AG08395 (cell line): Measurements from ENCODE around the gene DLGAP5.

Experiments used
- DNase-seq: peaks from one replicate; pipeline ENCODE4 v3.0.0; 2012; ENCODE audit warnings: mixed read lengths, low spot score

DLGAP5 gene

GRCh38 chr14:55191203-55192053 is at the start of gene DLGAP5:
Gene DLGAP5, minus strand, starts transcription at chr14:55191585. Its CDS starts 2,406 bp downstream, at chr14:55189179.
- DNase-seq = peak; percentile 99

GRCh38 chr14:55240526-55241178 is 49.3 kb upstream of the DLGAP5 start:
- no peak for DNase-seq

- no peak for DNase-seq
Observed at GRCh38 chr14:55239320-55239719, 47.9 kb upstream of the DLGAP5 start.

GRCh38 chr14:55238019-55238680 is 46.8 kb upstream of the DLGAP5 start:
- DNase-seq = no peak

- DNase-seq = no peak
Observed at GRCh38 chr14:55233591-55233990, 42.2 kb upstream of the DLGAP5 start.

GRCh38 chr14:55228261-55228660 is 36.9 kb upstream of the DLGAP5 start:
- no peak for DNase-seq

GRCh38 chr14:55223364-55223763 is 32.0 kb upstream of the DLGAP5 start:
- DNase-seq = no peak

- no peak for DNase-seq
Observed at GRCh38 chr14:55221968-55222367, 30.6 kb upstream of the DLGAP5 start.

GRCh38 chr14:55221186-55221585 is 29.8 kb upstream of the DLGAP5 start:
- peak; percentile 71 for DNase-seq

GRCh38 chr14:55220230-55220629 is 28.8 kb upstream of the DLGAP5 start:
- no peak for DNase-seq

- no peak for DNase-seq
Observed at GRCh38 chr14:55212634-55213033, 21.2 kb upstream of the DLGAP5 start.

- no peak for DNase-seq
Observed at GRCh38 chr14:55207832-55208231, 16.4 kb upstream of the DLGAP5 start.

- no peak for DNase-seq
Observed at GRCh38 chr14:55206175-55206693, 14.8 kb upstream of the DLGAP5 start.

GRCh38 chr14:55201219-55202101 is 10.1 kb upstream of the DLGAP5 start:
- no peak for DNase-seq

- DNase-seq = no peak
Observed at GRCh38 chr14:55200651-55201050, 9.3 kb upstream of the DLGAP5 start.

GRCh38 chr14:55198749-55199148 is 7.4 kb upstream of the DLGAP5 start:
- DNase-seq = no peak

GRCh38 chr14:55194656-55195355 is 3.4 kb upstream of the DLGAP5 start:
- no peak for DNase-seq

- no peak for DNase-seq
Observed at GRCh38 chr14:55192054-55192621, 753 bp upstream of the DLGAP5 start.

- peak; percentile 5 for DNase-seq
Observed at GRCh38 chr14:55190906-55191202, 531 bp downstream of the DLGAP5 start.

- peak; percentile 14 for DNase-seq
Observed at GRCh38 chr14:55188686-55189295, 2.6 kb downstream of the DLGAP5 start.
